Activated CD4-positive, CD25-positive, alpha-beta regulatory T cell treated with anti-CD3 and anti-CD28 coated beads, Interleukin-2, amount 50 U/mL, for 24 hours (primary cell): Measurements from ENCODE around the gene UBAP1L.
"Not testable (repeated sequence)": the region's sequence is repeated elsewhere in the genome, so short reads cannot be mapped to it uniquely, and the experiment has no call there.

Experiments used
- ATAC-seq, 2 donors: fragments of 150-1000 bp; cut with Tn5 transposase; one replicate each; pipeline ENCODE4 v1.10.0; 2021; ENCODE audit warnings: mild to moderate bottlenecking in 1 of 2, moderate library complexity in 1 of 2

UBAP1L gene

DNA sequence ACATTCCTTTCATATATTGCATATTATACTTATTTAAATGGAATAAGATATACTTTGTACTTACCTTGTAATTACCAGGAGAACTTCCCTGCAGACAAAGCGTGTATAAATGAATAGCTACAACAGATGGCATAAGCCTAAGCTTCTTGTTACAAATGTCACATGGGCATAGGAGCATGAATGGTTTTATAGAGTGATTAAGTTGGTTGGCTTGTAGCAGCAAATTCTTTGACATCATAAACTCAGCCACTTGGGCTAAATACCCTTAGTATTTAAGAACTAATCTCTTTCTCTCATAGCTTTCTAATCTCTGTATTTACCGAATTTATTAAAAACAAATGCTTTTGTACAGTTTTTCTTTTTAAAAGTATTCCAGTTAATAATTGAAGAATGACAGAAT lies at the start of gene UBAP1L:
Gene UBAP1L (minus strand): TSS at position 115 of the 400 bp plus-strand sequence. CDS start 8,985 bp downstream, outside the sequence.
- ATAC-seq: no peak

DNA sequence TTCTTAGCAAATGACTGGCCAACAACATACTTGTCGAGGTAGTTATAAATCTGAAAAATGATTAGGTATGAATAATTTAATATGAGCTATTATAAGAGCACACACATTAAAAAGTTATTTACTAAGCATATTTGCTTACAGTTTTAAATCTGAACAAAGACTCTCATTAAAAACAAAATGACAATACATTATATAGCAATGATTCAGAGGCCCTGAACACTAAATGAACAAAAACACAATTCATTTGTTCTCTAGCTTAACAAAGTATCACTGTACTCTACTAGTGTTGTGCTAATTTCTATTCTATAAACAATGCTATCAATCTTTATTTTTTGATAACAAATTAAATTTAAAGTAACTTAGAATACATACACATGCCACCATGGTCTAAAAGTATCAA lies 49.1 kb upstream of the UBAP1L start:
- ATAC-seq: no peak

DNA sequence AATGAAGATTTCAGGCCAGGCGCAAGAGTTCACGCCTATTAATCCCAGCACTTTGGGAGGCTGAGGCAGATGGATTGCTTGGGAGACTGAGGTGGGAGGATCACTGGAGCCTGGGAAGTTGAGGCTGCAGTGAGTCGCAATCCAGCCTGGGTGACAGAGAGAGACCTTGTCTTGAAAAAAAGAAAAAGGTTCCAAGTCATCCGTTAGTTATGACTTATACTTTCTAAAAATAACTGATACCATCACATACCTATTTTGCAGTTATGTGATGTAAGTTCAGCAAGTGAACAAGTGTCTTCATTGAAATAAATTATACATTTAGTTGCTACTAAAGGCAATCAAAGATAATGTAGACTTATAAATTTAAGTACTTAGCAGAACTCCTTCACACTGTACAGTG lies 48.0 kb upstream of the UBAP1L start:
- no peak for ATAC-seq

DNA sequence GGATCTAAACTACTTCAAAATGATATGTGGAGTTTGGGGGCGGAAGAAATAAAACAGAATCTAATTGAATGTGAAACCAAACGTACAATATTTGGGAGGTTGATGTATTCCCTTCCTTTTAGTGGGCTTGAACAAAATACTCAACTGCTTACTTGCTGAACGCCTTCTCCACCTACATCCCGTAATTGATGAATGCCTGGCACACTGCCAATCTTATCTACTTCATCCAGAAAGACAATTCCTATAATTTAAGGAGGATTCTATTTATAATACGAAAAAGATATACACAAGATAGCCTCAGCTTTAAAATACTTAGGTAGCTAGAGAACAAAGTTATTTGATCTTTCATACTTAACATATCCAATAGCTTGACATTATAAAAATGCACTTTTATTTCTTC lies 41.7 kb upstream of the UBAP1L start:
- no peak for ATAC-seq

DNA sequence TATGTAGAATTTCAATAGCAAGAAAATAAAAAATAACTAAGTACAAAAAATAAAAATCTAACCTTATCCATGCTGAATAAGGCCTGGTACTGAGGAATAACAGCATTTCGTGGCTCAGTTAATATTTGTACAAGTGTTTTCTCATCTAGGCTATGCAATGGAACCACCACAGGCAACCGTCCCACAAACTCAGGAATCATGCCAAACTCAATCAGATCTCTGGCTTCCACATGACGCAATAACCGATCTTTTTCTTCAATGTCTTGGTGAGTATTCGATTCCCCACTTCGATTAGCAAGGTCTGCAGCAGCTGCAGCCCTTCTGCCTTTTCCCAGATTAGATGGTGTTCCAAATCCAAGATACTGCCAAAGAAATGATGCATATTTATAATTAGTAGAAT lies 39.7 kb upstream of the UBAP1L start:
- ATAC-seq: no peak

DNA sequence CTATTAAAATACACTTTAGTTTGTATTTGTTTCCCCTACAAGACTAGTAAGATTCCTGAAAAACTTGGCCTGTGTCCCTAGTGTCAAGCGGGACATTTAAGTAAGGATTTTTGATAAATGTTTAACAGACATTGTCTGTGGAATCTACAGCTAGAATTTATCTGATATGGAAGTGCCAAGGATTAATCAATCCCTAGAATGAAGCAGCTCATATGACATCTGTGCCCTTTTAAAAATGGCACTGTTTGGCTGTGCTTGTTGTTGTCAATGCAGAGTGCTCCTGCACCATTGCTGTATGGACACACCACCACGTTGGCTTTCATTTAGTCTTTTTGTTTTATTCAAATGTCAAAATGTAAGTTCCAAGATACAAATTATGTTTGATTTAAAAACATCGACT lies 32.9 kb upstream of the UBAP1L start:
- no peak for ATAC-seq

DNA sequence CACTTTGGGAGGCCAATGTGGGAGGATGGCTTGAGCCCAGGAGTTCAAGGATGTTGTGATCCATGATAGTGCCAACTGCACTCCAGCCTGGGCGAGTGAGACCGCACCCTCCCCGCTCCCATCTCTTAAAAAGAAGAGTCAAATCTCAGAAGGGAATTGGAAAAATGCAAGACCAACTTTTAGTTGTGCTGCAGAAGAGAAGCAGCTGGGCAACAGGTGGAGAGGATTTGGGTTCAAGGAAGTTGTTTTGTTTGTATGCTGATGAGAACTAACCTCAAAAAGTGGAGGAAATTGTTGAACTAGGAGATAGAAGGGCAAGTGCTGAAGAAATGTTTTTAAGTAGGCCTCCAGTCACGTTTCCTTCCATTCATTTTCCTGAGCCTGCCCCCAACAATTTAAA lies 31.4 kb upstream of the UBAP1L start:
- no peak for ATAC-seq

DNA sequence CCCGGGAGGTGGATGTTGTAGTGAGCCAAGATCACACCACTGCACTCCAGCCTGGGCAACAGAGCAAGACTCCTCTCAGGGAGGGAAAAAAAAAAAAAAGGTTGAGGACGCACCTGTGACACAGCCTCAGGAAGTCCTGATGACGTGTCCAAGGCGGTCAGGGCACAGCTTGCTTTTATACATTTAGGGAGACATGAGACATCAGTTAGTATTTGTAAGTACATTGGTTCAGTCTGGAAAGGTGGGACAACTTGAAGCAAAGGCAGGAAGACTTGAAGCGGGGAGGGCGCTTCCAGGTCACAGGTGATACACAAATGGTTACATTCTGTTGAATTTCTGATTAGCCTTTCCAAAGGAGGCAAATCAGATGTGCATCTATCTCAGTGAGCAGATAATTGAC lies 23.6 kb upstream of the UBAP1L start:
- not testable (repeated sequence) for ATAC-seq

DNA sequence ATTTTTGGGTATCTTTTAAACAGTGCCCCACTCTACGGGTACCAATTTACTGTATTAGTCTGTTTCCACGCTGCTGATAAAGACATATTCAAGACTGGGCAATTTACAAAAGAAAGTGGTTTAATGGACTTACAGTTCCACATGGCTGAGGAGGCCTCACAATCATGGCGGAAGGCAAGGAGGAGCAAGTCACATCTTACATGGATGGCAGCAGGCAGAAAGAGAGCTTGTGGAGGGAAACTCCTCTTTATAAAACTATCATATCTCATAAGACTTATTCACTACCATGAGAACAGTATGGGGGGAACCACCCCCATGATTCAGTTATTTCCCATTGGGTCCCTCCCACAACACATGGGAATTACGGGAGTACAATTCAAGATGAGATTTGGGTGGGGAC lies 22.9 kb upstream of the UBAP1L start:
- ATAC-seq: not testable (repeated sequence)

DNA sequence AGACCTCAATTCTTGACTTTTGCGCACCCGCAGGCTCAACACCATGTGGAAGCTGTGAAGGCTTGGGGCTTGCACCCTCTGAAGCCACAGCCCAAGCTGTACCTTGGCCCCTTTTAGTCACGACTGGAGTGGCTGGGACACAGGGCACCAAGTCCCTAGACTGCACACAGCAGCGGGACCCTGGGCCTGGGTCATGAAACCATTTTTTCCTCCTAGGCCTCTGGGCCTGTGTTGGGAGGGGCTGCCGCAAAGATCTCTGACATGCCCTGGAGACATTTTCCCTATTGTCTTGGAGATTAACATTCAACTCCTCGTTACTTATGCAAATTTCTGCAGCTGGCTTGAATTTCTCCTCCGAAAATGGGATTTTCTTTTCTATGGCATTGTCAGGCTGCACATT lies 22.1 kb upstream of the UBAP1L start:
- not testable (repeated sequence) for ATAC-seq

DNA sequence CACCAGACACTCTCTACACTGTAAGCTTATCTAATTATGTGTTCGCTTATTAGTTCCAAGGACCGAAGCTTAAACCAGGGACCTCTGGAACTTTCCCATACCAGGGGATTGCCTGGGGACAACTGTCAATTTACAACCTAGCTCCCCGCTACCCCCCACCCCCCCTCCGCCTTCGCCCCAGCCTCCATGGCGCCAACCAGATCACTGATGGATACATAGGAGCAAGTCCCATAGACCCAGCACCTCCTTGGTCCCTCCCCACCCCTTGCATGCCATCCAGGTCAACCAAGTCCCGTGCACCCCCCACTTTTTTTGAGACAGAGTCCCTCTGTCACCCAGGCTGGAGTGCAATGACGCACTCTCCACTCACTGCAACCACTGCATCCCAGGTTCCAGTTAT lies 19.5 kb upstream of the UBAP1L start:
- ATAC-seq: no peak

DNA sequence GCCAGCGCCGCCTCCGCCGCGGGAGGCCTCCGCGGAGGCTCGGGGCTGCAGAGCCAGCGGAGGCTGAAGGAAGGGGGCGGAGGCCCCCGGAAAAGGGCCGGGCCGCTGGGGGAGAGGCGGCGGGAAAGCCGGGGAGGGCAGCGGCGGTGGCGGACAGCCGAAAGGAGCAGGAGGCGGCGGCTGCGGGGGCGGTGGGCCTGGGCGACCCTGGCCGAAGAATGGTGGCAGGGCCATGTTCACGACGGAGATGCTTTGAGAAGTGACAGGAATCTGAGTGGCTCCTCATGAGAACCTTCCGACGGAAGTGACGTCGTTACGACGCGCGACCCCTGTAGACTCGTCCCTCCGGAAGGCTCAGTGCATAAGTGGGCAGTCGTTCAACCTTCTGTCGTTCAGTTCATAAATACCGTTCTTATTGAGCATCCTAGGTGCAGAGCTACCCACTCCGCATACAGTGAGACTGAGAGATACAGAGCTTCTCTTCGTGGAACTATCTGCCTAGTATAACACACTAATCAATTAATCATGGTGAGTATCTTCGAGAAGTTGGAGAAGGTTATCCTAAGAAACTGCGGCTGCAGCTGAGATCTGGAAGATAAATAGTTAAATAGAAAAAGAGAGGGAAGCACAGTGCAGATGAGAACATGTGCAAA lies 18.7 kb upstream of the UBAP1L start, which contains the start of gene PDCD7:
Gene PDCD7 (minus strand): TSS at position 261 of the 653 bp plus-strand sequence. CDS start 27 bp downstream, at position 234.
- peak; percentile 98 for ATAC-seq

DNA sequence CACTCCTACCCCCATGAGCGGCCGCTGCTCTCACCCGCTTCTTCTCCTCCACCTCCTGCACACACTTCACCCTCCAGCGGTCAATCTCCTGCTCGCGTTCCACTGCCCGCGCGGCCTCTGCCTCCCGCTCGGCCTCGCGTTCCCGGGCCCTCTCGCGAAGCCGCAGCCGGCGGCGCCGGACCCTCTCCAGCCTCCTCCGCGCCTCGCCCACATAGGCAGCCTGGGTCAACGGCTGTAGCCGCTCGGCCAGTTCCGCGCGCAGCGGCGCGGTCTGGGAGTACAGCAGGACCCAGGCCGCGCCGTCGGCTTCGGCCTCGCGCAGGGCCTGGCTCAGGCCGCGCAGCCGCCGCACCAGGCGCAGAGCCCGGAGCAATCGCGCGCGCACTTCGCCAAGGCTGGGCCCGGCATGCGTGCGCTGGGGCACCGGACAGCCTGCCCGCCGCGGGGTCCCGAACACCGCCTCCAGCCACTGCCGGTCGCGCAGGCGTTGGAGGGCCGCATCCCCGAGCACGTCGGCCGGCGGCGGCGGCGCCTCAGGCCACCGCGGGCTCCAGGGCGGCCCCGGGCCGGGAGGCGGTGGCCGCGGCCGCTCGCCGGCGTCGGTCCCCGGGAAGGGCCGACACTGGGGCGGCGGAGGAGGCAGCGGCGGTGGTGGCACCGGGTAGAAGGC lies 18.0 kb upstream of the UBAP1L start:
- ATAC-seq: peak; percentile 37 to 55

DNA sequence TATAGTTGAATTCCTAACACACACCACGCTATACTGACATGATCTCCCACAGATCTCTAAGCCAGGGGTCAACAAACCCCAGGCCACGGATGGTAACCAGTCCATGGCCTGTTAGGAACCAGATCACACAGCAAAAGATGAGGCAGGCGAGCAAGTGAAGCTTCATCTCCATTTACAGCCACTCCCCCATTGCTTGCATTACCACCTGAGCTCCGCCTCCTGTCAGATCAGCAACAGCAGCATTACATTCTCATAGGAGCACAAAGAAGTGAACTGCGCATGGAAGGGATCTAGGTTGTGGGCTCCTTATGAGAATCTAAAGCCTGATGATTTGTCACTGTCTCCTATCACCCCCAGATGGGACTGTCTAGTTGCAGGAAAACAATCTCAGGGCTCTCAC lies 15.9 kb upstream of the UBAP1L start:
- ATAC-seq: no peak

DNA sequence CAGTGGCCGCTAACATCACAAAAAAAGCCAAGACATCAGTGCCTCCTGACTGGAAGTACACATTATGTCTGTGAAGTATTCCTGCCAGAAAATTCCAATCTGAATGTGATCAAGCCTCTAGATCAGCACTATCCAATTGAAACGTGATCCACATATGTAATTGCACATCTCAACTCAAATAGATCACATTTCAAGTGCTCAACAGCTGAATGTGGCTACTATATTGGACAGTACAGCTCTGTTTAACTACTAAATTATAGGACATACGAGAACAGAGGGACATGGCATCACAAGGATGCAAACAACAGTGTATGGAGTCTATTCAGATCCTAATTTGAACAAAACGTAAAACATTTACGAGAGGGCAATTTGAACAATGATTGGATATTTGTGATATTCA lies 542 bp upstream of the UBAP1L start:
- no peak for ATAC-seq

DNA sequence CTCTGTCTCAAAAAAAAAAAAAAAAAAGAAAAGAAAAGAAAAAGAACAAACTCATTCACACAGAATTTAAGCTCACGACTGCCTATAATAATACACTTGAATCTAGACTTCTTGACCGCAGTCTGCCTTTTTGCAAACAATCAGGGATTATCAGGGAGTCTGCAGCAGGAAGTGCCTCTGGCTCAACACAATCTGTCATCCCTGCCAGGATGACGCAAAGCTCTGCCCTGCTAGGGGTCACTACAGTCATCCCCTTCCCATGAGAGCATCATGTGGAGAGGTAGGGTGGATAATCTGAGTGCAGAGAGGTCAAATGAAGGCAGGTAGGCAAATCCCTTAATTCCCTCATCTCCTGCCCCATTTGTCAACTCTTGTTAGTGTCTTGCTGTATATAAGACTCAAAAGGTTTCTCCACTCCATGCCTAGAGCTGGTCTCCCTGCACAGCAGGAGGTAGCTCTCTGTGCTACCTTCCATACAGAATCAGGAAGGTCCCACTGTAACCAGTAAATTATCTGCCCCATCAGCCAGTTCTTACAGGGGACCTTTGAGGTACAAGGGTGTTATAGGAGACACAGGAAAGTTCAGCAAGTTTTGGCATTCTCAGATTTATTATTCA lies 4.2 kb downstream of the UBAP1L start:
- ATAC-seq: no peak

DNA sequence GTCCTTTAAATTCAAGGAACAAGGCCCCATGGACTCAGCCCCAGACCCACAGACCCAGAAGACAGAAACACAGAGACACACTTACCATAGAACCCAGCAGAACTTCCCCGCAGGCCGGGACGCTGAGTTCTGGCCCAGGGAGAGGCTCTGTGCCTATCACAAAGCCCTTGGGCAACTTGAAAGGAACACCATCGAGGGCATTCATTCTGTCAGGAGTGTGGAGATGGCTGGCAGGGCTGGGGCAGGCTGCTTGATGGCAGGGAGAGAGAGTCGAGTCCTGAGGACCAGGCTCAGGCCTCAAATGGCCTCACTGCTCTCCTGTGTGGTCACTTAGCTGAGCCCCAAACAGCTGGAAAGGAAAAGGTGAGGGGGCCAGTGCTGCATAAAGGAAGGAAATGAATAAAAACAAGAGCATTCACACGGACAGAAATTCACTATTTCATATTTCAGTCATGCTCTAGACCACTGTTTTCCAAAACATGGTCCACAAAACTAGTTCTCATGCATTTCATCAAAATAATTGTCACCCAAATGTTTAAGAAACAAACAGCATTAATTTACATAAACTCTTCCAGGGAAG lies 8.9 kb downstream of the UBAP1L start:
- no peak for ATAC-seq

DNA sequence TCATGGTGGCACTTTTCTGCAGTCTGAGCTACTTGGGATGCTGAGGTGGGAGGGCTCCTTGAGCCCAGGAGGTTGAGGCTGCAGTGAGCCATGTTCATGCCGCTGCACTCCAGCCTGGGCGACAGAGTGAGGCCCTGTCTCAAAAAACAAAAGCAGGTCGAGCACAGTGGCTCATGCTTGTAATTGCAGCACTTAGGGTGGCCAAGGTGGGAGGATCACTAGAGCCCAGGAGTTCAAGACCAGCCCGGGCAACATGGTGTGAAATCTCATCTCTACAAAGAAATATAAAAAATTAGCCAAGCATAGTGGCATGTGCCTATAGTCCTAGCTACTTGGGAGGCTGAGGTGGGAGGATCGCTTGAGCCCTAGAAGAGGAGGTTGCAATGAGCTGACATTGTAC lies 10.0 kb downstream of the UBAP1L start:
- no peak for ATAC-seq

DNA sequence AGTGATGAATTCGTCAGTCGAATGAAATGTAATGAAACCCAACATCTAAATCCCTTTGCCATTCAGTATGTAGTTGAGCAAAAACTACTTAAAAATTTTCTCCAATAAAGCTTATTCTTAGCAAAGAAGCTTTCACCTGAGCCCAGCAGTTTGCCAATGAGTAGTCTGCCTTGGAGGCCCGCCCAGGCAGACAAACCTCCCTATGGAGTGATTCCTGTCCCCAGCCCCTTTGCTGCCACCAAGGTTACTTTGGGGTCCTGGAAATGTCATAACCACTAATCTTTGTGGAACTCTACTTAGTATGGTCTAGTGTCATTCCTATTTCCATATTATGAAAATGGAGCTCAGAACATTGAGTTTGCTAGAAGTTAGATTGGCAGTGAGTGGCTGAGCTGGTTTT lies 12.1 kb downstream of the UBAP1L start:
- no peak for ATAC-seq

DNA sequence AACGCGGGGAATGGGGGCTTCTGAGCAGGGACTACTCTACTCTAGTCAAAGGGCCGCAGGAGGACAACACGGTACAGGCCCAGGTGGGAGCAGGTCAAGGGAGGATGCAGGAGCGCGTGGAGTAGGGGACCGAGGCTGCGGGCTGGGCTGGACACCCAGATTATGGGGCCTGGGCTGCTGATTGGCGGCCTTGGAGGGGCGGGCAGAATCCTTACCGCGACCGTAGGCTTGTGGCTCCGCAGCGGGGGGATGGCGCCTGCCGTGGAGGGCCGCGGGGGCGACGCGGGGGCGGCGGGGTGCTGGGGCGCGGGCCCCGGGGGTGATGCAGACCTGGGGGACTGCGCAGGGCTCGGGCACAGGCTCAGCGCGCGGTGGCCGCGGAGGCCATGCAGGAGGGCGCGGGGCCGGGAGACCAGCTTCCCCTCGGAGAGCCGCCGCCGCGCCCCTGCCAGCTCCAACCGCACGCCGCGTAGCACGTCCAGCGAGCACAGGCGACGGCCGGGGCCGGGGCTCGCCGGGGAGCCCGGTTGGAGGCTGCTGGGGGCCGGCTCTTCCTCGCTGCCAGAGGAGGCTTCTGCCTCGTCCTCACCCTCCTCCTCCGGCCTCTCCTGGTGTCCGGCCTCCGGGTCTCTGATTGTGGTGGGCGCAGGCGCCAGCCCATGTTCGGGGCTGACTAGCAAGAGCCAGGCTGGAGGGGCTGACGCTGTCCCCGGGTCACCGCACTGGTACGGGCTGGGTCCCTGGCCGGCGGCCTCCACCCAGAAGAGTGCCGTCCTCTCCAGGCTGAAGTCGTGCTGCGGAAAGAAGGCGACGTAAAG lies 12.9 kb downstream of the UBAP1L start:
- no peak for ATAC-seq

DNA sequence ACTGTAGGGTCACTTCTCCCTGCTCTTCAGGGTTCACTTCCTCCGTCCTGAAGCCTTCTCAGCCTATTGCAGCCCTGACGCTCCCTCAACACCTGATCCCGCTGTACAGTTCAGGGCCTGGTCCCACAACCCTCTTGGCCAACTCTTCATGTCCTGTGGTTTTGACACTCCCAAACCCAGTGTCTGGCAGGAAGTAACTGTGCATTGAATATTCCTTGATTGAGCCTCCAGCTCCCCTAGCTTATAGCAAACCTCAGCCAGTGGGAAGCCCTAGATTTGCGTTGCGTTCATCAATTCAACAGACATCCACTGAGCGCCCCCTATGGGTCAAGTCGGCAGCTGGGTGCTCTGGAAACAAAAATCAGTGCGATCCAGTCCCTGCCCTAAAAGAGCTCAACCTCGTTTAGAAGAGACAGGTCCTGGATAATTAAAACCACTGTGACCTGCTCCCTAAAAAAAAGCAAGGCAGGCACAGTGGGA lies 13.5 kb downstream of the UBAP1L start:
- no peak for ATAC-seq

DNA sequence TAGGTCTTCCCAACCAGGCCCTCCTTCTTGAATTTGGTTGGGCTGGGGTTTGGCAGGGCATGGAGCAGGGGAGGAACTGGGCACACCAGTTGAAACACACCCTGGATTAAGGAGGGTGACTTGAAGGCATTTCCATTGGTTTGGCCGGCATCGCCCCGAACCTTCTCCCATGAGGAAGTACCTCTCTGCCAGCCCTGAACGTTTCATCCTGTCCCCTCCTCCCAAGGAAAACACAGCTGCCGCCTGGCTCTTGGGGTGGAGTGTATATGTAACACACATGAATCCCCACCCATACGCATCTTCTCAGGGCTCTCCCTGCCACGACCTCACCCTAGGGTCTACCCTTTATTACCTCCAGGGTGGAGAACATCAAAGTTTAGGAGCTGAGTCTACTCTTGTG lies 14.6 kb downstream of the UBAP1L start:
- ATAC-seq: no peak

DNA sequence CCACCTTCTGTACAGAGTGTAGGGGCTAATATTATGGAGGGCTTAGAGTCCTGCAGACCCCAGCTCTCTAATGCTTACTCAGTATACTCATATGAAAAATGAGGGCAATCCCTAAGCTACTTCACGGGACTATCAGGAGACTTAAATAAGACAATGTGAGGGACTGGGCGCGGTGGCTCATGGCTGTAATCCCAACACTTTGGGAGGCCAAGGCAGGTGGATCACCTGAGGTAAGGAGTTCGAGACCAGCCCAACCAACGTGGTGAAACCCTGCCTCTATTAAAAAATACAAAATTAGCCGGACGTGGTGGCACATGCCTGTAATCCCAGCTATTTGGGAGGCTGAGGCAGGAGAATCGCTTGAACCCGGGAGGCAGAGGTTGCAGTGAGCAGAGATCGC lies 15.2 kb downstream of the UBAP1L start:
- not testable (repeated sequence) for ATAC-seq
